Measurements from ENCODE around the gene GATAD2A.
A peak's percentile ranks its signal among the peaks of the same experiment; 100 is the strongest.

Gene GATAD2A

DNA sequence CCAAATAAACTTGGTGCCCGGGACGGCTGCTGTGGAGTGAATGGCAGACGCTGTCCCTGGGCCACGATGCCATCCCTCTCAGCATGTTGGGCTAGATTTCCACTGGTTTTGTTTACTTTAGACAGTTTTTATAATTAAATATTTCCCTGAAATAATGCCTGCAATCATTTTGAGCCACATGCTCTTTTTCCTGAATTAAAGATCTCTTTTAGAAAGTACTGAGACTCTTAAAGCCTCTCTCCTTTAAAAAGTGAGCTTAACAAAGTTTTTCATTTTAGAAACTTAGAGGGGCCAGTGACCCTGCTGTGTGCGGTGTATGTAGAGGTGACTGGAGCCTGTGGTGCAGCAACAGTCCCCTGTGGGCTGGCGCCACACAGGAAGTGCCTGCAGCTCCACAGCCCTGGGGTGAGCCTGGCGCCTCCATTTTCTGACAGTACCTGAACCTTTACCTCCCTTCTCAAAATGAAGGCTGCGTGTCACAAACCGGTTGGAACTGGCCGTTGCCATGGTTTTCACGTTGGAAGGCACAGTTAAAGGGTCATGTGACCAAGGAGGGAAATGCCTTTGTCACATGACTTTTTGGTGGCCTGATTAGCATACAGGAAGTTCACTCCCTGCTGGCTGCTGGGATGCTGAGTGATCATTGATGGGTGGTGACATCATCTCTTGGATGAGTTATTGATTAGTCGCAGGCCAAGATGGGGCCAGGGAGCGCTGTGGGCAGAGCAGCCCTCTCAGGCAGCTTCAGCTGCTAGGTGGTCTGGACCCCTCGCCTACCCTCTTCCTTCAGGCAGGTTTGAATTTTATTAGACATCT is 83.6 kb downstream of the GATAD2A start:
- peak; percentile 48 to 85 for DNase-seq (ENCODE audit: low read depth in 1 of 2, low spot score in 1 of 2)

GRCh38 chr19:19489804-19490204 is 84.3 kb downstream of the GATAD2A start:
- DNase-seq (ENCODE audit: low read depth in 1 of 2, low spot score in 1 of 2): no peak

- DNase-seq (ENCODE audit: low read depth in 1 of 2, low spot score in 1 of 2): peak; percentile 58 to 79
Observed at GRCh38 chr19:19490214-19490968, 84.9 kb downstream of the GATAD2A start.

DNA sequence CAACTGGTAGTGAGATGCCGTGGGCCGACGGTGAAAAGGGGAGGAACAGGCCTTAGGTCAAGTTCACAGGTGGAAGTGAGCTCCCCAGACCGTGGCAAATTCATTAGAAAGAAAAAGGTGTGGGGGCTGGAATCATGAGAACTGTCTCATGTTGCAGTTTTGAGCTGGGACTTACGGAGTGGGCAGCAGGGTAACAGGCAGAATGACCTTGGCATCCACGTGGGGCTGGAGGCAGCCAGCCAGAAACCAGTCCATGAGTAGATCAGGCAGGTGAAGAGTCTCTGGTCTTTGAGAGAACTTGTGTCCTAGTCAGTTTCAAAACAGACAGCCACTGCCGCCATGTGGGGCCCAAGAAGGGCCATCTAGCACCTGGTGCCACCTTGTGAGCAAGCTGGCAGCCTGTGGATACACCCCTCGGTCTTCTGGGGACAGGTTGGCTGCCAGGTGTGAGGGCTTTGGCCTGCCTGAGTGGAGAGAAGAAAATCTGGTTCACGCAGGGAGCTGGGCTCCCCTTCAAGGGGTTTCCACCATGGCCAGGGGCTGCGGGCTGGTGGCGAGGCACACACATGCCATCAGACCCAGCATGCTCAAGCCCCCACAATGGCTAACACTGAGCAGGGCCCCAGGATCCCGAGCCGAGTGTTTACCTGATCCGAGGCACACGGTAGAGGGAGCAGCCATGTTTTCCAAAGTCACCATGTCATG is 86.0 kb downstream of the GATAD2A start:
- DNase-seq (ENCODE audit: low read depth in 1 of 2, low spot score in 1 of 2): no peak

- DNase-seq (ENCODE audit: low read depth in 1 of 2, low spot score in 1 of 2): no peak
Observed at GRCh38 chr19:19492026-19492610, 86.6 kb downstream of the GATAD2A start.

DNA sequence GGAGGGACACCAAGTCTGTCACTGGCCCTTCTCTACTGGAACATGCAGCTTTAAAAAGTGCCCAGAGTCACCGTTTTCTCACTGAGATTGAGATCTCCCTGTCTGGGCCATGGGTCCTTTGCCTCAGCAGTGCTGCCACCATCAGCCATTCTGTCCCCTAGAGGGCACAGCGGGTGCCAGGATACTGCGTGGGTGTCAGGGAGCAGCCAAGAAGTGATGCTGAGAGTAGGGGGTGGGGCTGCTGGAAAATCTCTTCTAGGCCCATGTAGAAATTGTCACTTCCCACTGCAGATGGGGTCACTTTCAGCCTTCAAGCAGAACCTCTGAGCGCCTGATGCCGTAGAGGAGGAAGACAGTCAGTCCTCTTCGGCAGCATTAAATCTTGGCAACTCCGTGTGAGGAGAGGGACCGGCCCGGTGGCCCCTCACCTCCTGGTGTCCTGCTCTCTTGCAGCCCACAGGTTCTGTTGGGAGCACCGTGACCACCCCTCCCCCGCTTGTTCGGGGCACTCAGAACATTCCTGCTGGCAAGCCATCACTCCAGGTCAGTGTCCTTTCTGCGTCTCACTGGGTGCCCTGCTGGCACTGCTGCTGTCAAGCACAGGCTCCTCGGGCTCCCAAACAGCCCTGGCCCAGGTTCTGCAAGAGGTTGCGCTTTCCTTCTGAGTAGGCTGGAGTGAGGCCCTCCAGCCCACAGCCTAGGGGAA is 88.5 kb downstream of the GATAD2A start:
- DNase-seq (ENCODE audit: low read depth in 1 of 2, low spot score in 1 of 2): no peak

- no peak for DNase-seq (ENCODE audit: low read depth in 1 of 2, low spot score in 1 of 2)
Observed at GRCh38 chr19:19495614-19496603, 90.4 kb downstream of the GATAD2A start.

GRCh38 chr19:19498255-19498991 is 92.9 kb downstream of the GATAD2A start:
- no peak for DNase-seq (ENCODE audit: low read depth in 1 of 2, low spot score in 1 of 2)

- DNase-seq (ENCODE audit: low read depth in 1 of 2, low spot score in 1 of 2): no peak
Observed at GRCh38 chr19:19499272-19499995, 94.0 kb downstream of the GATAD2A start.

DNA sequence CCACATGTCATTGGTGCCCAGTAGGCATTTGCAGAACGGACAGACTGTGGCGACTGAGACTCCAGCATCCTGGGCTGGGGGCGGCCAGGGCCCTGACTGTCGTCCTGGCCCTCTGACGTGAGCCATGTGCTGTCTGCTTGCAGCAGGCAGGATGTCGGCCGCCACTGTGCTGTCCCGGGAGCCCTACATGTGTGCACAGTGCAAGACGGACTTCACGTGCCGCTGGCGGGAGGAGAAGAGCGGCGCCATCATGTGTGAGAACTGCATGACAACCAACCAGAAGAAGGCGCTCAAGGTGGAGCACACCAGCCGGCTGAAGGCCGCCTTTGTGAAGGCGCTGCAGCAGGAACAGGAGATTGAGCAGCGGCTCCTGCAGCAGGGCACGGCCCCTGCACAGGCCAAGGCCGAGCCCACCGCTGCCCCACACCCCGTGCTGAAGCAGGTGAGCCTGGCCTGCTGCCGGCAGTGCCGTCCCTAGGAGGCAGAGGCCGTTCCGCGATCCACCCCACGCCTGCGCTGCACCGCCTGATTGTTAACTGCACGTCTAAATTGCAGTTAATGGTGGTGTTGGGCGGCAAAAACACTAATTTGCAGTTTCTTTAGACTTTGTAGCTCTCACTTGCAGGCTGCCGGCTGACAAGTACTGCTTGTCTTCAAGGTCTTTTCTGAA is 95.6 kb downstream of the GATAD2A start:
- DNase-seq (ENCODE audit: low read depth in 1 of 2, low spot score in 1 of 2): no peak

GRCh38 chr19:19501798-19502197 is 96.3 kb downstream of the GATAD2A start:
- no peak for DNase-seq (ENCODE audit: low read depth in 1 of 2, low spot score in 1 of 2)

- no peak for DNase-seq (ENCODE audit: low read depth in 1 of 2, low spot score in 1 of 2)
Observed at GRCh38 chr19:19502281-19502680, 96.8 kb downstream of the GATAD2A start.

- DNase-seq (ENCODE audit: low read depth in 1 of 2, low spot score in 1 of 2): no peak
Observed at GRCh38 chr19:19502808-19503602, 97.5 kb downstream of the GATAD2A start.

DNA sequence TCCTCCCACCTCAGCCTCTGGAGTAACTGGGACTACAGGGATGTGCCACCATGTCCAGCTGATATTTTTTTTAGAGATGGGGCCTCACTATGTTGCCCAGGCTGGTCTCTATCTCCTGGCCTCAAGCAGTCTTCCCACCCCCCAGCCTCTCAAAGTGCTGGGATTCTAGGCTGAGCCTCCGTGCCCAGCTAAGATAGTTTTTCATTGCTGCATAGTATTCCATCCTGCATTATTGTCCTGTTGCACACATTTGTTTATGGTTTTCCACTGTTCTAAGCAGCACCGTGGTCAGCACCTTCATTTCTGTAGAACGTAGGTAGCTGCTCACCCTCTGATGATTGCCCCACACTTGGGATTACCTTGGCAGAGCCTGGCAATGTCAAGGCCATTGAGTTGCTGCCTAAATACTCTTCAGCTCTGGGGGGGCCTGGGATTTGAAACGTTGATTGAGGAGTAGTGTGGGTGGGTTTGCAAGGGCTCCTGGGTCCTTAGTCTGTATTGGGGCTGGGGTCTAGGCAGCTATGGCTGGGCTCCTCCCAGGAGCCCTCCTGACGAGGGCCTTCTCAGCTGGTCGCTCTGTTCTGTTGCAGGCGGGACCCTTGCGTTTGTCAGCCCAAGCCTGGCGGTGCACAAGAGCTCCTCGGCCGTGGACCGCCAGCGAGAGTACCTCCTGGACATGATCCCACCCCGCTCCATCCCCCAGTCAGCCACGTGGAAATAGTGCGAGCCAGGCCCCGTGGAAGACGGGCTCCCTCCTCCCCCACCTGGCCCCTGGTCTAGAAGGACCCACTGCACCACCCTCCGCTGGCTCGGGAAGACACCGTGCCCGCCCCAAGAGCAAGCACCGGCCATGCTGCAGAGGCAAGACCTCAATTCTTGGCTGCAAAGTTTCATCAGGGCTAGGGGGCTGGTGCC is 99.5 kb downstream of the GATAD2A start:
- no peak for DNase-seq (ENCODE audit: low read depth in 1 of 2, low spot score in 1 of 2)

DNA sequence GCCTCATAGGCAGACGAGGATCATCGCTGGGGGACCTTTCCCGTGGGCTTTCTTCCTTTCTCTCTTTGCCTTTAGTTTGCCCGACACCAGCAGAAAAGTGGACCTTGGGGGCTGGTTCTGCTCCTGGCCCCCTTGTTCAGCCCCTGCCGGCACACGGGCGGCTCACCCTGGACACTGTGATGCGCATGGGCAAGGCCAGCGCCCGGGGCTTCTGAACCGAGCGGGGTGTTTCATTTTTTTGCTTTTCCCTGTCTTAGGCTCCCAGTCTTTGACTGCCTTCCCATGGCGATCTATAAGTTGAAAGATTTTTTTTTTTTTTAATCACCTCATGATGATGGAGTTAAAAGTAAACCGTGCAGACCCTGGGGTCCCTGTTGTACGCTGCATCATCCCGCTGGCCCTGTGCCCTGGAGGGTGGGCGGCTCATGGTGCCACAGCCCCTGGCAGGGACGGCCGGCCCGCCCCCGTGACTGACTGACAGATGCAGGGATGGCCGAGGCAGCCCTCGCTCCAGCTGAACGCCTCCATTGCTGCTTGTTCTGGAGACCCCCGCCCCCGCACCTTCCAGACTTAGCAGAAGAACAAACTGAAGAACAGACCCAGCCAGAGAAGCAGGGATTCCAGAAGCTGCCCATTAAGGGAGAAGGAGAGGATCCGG is 100.3 kb downstream of the GATAD2A start:
- no peak for DNase-seq (ENCODE audit: low read depth in 1 of 2, low spot score in 1 of 2)

All from activated CD4-positive, alpha-beta T cell treated with anti-CD3 and anti-CD28 coated beads, Interleukin-2, amount 50 U/mL, for 24 hours (primary cell).